Breast epithelium (tissue), 3 donors: ENCODE data around the gene CATSPERB.

Experiments
- CTCF ChIP-seq, 3 donors: fragments of 450-650 bp; IDR thresholded peaks; one replicate each; pipeline ENCODE4 v1.5.1; 2016 to 2017; ENCODE audit warnings: antibody characterized with exemption in 3 of 3, mild to moderate bottlenecking in 3 of 3, moderate library complexity in 3 of 3
- POLR2A ChIP-seq: fragments of 450-650 bp; IDR thresholded peaks from one replicate; pipeline ENCODE4 v1.6.1; 2016; ENCODE audit warnings: antibody characterized with exemption, mild to moderate bottlenecking, moderate library complexity
- POLR2AphosphoS5 ChIP-seq, 3 donors: sonication (generic); formaldehyde crosslinking; IDR thresholded peaks; one replicate each; pipeline ENCODE4 v1.6.1; 2017; ENCODE audit warnings: antibody characterized with exemption in 3 of 3

GRCh38 chr14:91778217-91778616, 46.3 kb upstream of the CATSPERB start:
- TF ChIP-seq CTCF (IDR thresholded peaks at IDR 0.05) (no peak), POLR2A (no peak), POLR2AphosphoS5 (IDR thresholded peaks at IDR 0.05) (no peak)
